ENCODE measurements around the gene TRPM3. TPM values are rescaled to one million over a fixed set of nuclear protein-coding genes. Genes with fewer than 3 reads are reported as not detected.

TRPM3 gene
- total and polyA plus RNA-seq, 9 of the 15 experiments (the other 6 are each of a cell fraction or from before 2014, with no cell fraction given) = 0.04 TPM; not detected in 8

DNA sequence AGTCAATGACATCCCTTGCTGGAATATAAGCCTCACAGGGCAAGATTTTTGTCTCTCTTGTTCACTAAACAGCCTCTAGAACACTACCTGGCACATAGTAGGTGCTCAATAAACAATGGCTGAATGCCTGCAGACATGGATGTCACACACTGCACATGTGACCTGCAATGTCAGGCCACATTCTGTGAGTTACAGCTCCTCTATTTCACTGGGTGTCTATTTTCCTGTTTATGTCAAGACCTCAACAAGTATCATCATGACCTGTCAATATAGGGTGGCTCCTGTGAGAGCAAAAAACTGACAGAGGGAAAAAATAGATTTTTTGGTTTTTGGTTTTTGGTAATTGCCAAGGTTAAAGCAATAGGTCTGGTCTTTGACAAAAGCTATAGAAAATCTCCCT lies 562.3 kb downstream of the TRPM3 start:
- Histone ChIP-seq H3K27me3 (ENCODE audit: control insufficient read depth in 2 of 2, insufficient read depth in 2 of 2, low read length in 2 of 2) (no peaks in the 10 kb centered on the region), H3K4me1 (replicated peaks in 1 of 2; ENCODE audit: control insufficient read depth in 2 of 2, insufficient read depth in 2 of 2, low read length in 2 of 2) (no peaks in the 10 kb centered on the region; a peak in 1 of 5 replicates), H4K20me1 (replicated peaks; ENCODE audit: control insufficient read depth, insufficient read depth, low read length) (no peaks in the 10 kb centered on the region), H3K27ac (ENCODE audit: extremely low read depth, low read depth, low read length) (no peak overlapping the region), H3K9ac (ENCODE audit: insufficient read depth in 1 of 2, low read depth in 2 of 2, low read length in 2 of 2) (no peak overlapping the region), H3K9me3 (replicated peaks; ENCODE audit: control insufficient read depth, insufficient read depth, low read depth, low read length) (no peaks in the 10 kb centered on the region), H3K9me1 (ENCODE audit: control insufficient read depth, insufficient read depth, low read length) (no peaks in the 10 kb centered on the region), H3K79me2 (ENCODE audit: control insufficient read depth, insufficient read depth, low read length) (no peaks in the 10 kb centered on the region), H2AFZ (ENCODE audit: low read depth, low read length) (no peak overlapping the region), H3K4me2 (ENCODE audit: insufficient read depth, low read length) (no peak overlapping the region), H3K36me3 (ENCODE audit: control insufficient read depth, insufficient read depth, low read length) (no peaks in the 10 kb centered on the region), H3K4me3 (no peak overlapping the region)
- FAIRE-seq (no peak), DNase-seq (ENCODE audit: extremely low read depth in 1 of 4, low spot score in 3 of 4) (no peak), ATAC-seq (no peak)
- in situ Hi-C loops (cut with MboI) = no loop called here
- intact Hi-C loops (cut with micrococcal nuclease) = no loop called here
- ChIA-PET CTCF (ENCODE audit: low intra/inter-chr PET ratio) (no interaction called here), POLR2A (no interaction called here)
- BruUV-seq (replicated peaks) = no TSS peak
- TF ChIP-seq PYGO2 (tag; IDR thresholded peaks at IDR 0.05) (no peak), MXI1 (IDR thresholded peaks at IDR 0.05; ENCODE audit: low read depth, low read length) (no peak), SP2 (IDR thresholded peaks at IDR 0.05; ENCODE audit: extremely low read depth, low read depth, low read length, poor library complexity, severe bottlenecking) (no peak), POLR3A (IDR thresholded peaks at IDR 0.05; ENCODE audit: borderline replicate concordance, extremely low read depth, insufficient read depth, insufficient read length) (no peak), MYBL2 (IDR thresholded peaks at IDR 0.05; ENCODE audit: low read depth) (no peak), MYBL2 (CRISPR knock-in tag; IDR thresholded peaks at IDR 0.05; ENCODE audit: borderline replicate concordance) (no peak)
- TF ChIP-seq, protein P1, sequence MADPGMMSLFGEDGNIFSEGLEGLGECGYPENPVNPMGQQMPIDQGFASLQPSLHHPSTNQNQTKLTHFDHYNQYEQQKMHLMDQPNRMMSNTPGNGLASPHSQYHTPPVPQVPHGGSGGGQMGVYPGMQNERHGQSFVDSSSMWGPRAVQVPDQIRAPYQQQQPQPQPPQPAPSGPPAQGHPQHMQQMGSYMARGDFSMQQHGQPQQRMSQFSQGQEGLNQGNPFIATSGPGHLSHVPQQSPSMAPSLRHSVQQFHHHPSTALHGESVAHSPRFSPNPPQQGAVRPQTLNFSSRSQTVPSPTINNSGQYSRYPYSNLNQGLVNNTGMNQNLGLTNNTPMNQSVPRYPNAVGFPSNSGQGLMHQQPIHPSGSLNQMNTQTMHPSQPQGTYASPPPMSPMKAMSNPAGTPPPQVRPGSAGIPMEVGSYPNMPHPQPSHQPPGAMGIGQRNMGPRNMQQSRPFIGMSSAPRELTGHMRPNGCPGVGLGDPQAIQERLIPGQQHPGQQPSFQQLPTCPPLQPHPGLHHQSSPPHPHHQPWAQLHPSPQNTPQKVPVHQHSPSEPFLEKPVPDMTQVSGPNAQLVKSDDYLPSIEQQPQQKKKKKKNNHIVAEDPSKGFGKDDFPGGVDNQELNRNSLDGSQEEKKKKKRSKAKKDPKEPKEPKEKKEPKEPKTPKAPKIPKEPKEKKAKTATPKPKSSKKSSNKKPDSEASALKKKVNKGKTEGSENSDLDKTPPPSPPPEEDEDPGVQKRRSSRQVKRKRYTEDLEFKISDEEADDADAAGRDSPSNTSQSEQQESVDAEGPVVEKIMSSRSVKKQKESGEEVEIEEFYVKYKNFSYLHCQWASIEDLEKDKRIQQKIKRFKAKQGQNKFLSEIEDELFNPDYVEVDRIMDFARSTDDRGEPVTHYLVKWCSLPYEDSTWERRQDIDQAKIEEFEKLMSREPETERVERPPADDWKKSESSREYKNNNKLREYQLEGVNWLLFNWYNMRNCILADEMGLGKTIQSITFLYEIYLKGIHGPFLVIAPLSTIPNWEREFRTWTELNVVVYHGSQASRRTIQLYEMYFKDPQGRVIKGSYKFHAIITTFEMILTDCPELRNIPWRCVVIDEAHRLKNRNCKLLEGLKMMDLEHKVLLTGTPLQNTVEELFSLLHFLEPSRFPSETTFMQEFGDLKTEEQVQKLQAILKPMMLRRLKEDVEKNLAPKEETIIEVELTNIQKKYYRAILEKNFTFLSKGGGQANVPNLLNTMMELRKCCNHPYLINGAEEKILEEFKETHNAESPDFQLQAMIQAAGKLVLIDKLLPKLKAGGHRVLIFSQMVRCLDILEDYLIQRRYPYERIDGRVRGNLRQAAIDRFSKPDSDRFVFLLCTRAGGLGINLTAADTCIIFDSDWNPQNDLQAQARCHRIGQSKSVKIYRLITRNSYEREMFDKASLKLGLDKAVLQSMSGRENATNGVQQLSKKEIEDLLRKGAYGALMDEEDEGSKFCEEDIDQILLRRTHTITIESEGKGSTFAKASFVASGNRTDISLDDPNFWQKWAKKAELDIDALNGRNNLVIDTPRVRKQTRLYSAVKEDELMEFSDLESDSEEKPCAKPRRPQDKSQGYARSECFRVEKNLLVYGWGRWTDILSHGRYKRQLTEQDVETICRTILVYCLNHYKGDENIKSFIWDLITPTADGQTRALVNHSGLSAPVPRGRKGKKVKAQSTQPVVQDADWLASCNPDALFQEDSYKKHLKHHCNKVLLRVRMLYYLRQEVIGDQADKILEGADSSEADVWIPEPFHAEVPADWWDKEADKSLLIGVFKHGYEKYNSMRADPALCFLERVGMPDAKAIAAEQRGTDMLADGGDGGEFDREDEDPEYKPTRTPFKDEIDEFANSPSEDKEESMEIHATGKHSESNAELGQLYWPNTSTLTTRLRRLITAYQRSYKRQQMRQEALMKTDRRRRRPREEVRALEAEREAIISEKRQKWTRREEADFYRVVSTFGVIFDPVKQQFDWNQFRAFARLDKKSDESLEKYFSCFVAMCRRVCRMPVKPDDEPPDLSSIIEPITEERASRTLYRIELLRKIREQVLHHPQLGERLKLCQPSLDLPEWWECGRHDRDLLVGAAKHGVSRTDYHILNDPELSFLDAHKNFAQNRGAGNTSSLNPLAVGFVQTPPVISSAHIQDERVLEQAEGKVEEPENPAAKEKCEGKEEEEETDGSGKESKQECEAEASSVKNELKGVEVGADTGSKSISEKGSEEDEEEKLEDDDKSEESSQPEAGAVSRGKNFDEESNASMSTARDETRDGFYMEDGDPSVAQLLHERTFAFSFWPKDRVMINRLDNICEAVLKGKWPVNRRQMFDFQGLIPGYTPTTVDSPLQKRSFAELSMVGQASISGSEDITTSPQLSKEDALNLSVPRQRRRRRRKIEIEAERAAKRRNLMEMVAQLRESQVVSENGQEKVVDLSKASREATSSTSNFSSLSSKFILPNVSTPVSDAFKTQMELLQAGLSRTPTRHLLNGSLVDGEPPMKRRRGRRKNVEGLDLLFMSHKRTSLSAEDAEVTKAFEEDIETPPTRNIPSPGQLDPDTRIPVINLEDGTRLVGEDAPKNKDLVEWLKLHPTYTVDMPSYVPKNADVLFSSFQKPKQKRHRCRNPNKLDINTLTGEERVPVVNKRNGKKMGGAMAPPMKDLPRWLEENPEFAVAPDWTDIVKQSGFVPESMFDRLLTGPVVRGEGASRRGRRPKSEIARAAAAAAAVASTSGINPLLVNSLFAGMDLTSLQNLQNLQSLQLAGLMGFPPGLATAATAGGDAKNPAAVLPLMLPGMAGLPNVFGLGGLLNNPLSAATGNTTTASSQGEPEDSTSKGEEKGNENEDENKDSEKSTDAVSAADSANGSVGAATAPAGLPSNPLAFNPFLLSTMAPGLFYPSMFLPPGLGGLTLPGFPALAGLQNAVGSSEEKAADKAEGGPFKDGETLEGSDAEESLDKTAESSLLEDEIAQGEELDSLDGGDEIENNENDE (IDR thresholded peaks at IDR 0.05; ENCODE audit: low read depth, low read length) = no peak
- TF ChIP-seq, protein P2, sequence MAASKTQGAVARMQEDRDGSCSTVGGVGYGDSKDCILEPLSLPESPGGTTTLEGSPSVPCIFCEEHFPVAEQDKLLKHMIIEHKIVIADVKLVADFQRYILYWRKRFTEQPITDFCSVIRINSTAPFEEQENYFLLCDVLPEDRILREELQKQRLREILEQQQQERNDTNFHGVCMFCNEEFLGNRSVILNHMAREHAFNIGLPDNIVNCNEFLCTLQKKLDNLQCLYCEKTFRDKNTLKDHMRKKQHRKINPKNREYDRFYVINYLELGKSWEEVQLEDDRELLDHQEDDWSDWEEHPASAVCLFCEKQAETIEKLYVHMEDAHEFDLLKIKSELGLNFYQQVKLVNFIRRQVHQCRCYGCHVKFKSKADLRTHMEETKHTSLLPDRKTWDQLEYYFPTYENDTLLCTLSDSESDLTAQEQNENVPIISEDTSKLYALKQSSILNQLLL (CRISPR knock-in tag; IDR thresholded peaks at IDR 0.05; ENCODE audit: borderline replicate concordance) = no peak

Measured in K562 (cell line).